HG03103 (cell line): Measurements from ENCODE around the gene DNMT3B.

ENCODE experiments used
- ATAC-seq: cut with Tn5 transposase; IDR thresholded peaks from one replicate; pipeline ENCODE4 v1.9.1; 2021; ENCODE audit warnings: low read depth; ENCODE audit not compliant: unreplicated experiment

The DNMT3B gene

GRCh38 chr20:32849577-32849976 lies 87.4 kb downstream of the DNMT3B start:
- no peak for ATAC-seq

GRCh38 chr20:32855387-32855786 lies 93.2 kb downstream of the DNMT3B start:
- ATAC-seq: no peak

GRCh38 chr20:32858189-32858588 lies 96.0 kb downstream of the DNMT3B start:
- ATAC-seq: no peak
